ENCODE results near the gene FAM20C. TPM values are rescaled to one million over a fixed set of nuclear protein-coding genes. Genes with fewer than 3 reads are reported as not detected.

Gene FAM20C
- total RNA-seq, 1 donor from 2014 or later, result 0.11 TPM

- no peak for ATAC-seq (ENCODE audit: low read depth)
- Mint-ChIP-seq H3K9me3 (no peaks in the 10 kb centered on the region), H3K4me1 (no peaks in the 10 kb centered on the region), H3K27ac (no peak overlapping the region), H3K36me3 (ENCODE audit: low read depth) (no peaks in the 10 kb centered on the region), H3K4me3 (no peak overlapping the region), H3K27me3 (no peaks in the 10 kb centered on the region)
- POLR2A ChIA-PET, result no interaction called here
- intact Hi-C loops (cut with micrococcal nuclease), result no loop called here
- no peak for TF ChIP-seq CTCF (IDR thresholded peaks at IDR 0.05)
- no peak for DNase-seq
- CTCF ChIA-PET, result no interaction called here
Observed at GRCh38 chr7:249989-250388, 57.6 kb downstream of the FAM20C start.

- H3K27me3 Mint-ChIP-seq, result no peaks in the 10 kb centered on the region
Observed at GRCh38 chr7:250523-250922, 58.2 kb downstream of the FAM20C start.

GRCh38 chr7:251005-251404, 58.6 kb downstream of the FAM20C start:
- DNase-seq, result no peak
- H3K36me3 Mint-ChIP-seq (ENCODE audit: low read depth), result no peaks in the 10 kb centered on the region
- no peak for TF ChIP-seq CTCF (IDR thresholded peaks at IDR 0.05)
- H3K9me3 Mint-ChIP-seq, result no peaks in the 10 kb centered on the region
- no peaks in the 10 kb centered on the region for H3K4me1 Mint-ChIP-seq
- POLR2A ChIA-PET, result no interaction called here
- intact Hi-C loops (cut with micrococcal nuclease), result no loop called here
- ATAC-seq (ENCODE audit: low read depth), result no peak
- H3K4me3 Mint-ChIP-seq, result no peak overlapping the region
- no peak overlapping the region for H3K27ac Mint-ChIP-seq
- CTCF ChIA-PET, result no interaction called here
- H3K27me3 Mint-ChIP-seq, result no peaks in the 10 kb centered on the region

More at GRCh38 chr7:250523-250922, 58.2 kb downstream of the FAM20C start:
- TF ChIP-seq CTCF (IDR thresholded peaks at IDR 0.05), result no peak
- Mint-ChIP-seq H3K27ac (no peak overlapping the region), H3K36me3 (ENCODE audit: low read depth) (no peaks in the 10 kb centered on the region), H3K9me3 (no peaks in the 10 kb centered on the region), H3K4me3 (no peak overlapping the region), H3K4me1 (no peaks in the 10 kb centered on the region)
- ChIA-PET POLR2A (no interaction called here), CTCF (no interaction called here)
- intact Hi-C loops (cut with micrococcal nuclease), result no loop called here
- ATAC-seq (ENCODE audit: low read depth), result no peak
- DNase-seq, result no peak

- no peak overlapping the region for H3K27ac Mint-ChIP-seq
- no peak overlapping the region for H3K4me3 Mint-ChIP-seq
- no peak for ATAC-seq (ENCODE audit: low read depth)
- no peaks in the 10 kb centered on the region for H3K4me1 Mint-ChIP-seq
- no peak for DNase-seq
- no peaks in the 10 kb centered on the region for H3K27me3 Mint-ChIP-seq
- H3K9me3 Mint-ChIP-seq, result no peaks in the 10 kb centered on the region
- intact Hi-C loops (cut with micrococcal nuclease), result no loop called here
- CTCF ChIA-PET, result no interaction called here
- TF ChIP-seq CTCF (IDR thresholded peaks at IDR 0.05), result no peak
- POLR2A ChIA-PET, result no interaction called here
- no peaks in the 10 kb centered on the region for H3K36me3 Mint-ChIP-seq (ENCODE audit: low read depth)
Observed at GRCh38 chr7:251446-252175, 59.2 kb downstream of the FAM20C start.

- Mint-ChIP-seq H3K36me3 (ENCODE audit: low read depth) (no peaks in the 10 kb centered on the region), H3K4me3 (no peak overlapping the region), H3K27me3 (no peaks in the 10 kb centered on the region), H3K4me1 (no peaks in the 10 kb centered on the region), H3K9me3 (no peaks in the 10 kb centered on the region), H3K27ac (no peak overlapping the region)
- TF ChIP-seq CTCF (IDR thresholded peaks at IDR 0.05), result no peak
- CTCF ChIA-PET, result no interaction called here
- POLR2A ChIA-PET, result no interaction called here
- ATAC-seq (ENCODE audit: low read depth) (no peak), DNase-seq (no peak)
- intact Hi-C loops (cut with micrococcal nuclease), result no loop called here
Observed at GRCh38 chr7:252216-252965, 60.0 kb downstream of the FAM20C start.
